Thyroid gland (tissue), 4 donors: ENCODE results near the gene ST3GAL4.
"Not testable (repeated sequence)": the region's sequence is repeated elsewhere in the genome, so short reads cannot be mapped to it uniquely, and the experiment has no call there.

Experiments
- POLR2A ChIP-seq, 2 donors: fragments of 450-650 bp; IDR thresholded peaks; one replicate each; pipeline ENCODE4 v1.6.1; 2017; ENCODE audit warnings: antibody characterized with exemption in 2 of 2, mild to moderate bottlenecking in 2 of 2, moderate library complexity in 1 of 2
- TF ChIP-seq, protein P1 (sequence below), 6 experiments: fragments of 200-600 bp in 3 of 6; fragments of 450-650 bp in 3 of 6; sonication (generic) in 3 of 6; IDR thresholded peaks; one replicate each; pipeline ENCODE4 v1.5.1; 2016 to 2019; ENCODE audit warnings: antibody characterized with exemption in 6 of 6, mild to moderate bottlenecking in 2 of 6, inconsistent platforms in 1 of 6, moderate library complexity in 1 of 6

DNA sequence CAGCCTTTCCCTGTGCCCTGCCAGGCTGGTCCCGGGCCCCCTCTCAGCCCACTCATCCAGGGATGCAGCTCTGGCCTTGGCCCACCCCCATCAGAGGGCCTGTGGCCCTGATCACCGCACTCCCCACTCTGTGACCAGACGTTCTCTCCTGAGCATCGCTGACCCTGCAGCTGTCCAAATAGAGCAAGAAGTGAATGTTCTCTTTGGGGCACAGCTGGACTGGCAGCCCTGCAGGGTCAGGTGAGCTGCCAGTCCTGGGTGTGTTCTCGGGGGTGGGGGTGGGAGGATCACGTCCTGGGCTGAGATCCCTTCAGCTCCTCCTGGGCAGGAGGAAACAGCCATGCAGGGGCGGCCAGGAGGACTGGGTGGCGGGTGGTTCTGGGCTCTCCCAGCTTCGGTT, 9.2 kb downstream of the ST3GAL4 start:
- TF ChIP-seq, protein P1, sequence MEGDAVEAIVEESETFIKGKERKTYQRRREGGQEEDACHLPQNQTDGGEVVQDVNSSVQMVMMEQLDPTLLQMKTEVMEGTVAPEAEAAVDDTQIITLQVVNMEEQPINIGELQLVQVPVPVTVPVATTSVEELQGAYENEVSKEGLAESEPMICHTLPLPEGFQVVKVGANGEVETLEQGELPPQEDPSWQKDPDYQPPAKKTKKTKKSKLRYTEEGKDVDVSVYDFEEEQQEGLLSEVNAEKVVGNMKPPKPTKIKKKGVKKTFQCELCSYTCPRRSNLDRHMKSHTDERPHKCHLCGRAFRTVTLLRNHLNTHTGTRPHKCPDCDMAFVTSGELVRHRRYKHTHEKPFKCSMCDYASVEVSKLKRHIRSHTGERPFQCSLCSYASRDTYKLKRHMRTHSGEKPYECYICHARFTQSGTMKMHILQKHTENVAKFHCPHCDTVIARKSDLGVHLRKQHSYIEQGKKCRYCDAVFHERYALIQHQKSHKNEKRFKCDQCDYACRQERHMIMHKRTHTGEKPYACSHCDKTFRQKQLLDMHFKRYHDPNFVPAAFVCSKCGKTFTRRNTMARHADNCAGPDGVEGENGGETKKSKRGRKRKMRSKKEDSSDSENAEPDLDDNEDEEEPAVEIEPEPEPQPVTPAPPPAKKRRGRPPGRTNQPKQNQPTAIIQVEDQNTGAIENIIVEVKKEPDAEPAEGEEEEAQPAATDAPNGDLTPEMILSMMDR (IDR thresholded peaks at IDR 0.05): not testable (repeated sequence)
- TF ChIP-seq POLR2A (IDR thresholded peaks at IDR 0.05): not testable (repeated sequence)
